ENCODE results near the gene SEMA5A.

SEMA5A gene

GRCh38 chr5:9351546-9351945 is 194.3 kb downstream of the SEMA5A start:
- no peak overlapping the region for H3K27ac Mint-ChIP-seq

GRCh38 chr5:9350301-9350797 is 195.5 kb downstream of the SEMA5A start:
- H3K27ac Mint-ChIP-seq, result no peak overlapping the region
- no peaks in the 10 kb centered on the region for H3K4me1 Mint-ChIP-seq (ENCODE audit: low read depth)
- H3K36me3 Mint-ChIP-seq (ENCODE audit: low read depth), result no peaks in the 10 kb centered on the region
- no peaks in the 10 kb centered on the region for H3K9me3 Mint-ChIP-seq
- H3K4me3 Mint-ChIP-seq, result no peak overlapping the region
- no peaks in the 10 kb centered on the region for H3K27me3 Mint-ChIP-seq (ENCODE audit: low read depth)

More at GRCh38 chr5:9351546-9351945, 194.3 kb downstream of the SEMA5A start:
- Mint-ChIP-seq H3K4me1 (ENCODE audit: low read depth) (no peaks in the 10 kb centered on the region), H3K36me3 (ENCODE audit: low read depth) (no peaks in the 10 kb centered on the region), H3K9me3 (no peaks in the 10 kb centered on the region), H3K4me3 (no peak overlapping the region), H3K27me3 (ENCODE audit: low read depth) (no peaks in the 10 kb centered on the region)

- Mint-ChIP-seq H3K36me3 (ENCODE audit: low read depth) (no peaks in the 10 kb centered on the region), H3K4me3 (no peak overlapping the region), H3K9me3 (no peaks in the 10 kb centered on the region), H3K4me1 (ENCODE audit: low read depth) (no peaks in the 10 kb centered on the region), H3K27ac (no peak overlapping the region), H3K27me3 (ENCODE audit: low read depth) (no peaks in the 10 kb centered on the region)
Observed at GRCh38 chr5:9348401-9348996, 197.4 kb downstream of the SEMA5A start.

- Mint-ChIP-seq H3K27ac (no peak overlapping the region), H3K4me1 (ENCODE audit: low read depth) (no peaks in the 10 kb centered on the region), H3K36me3 (ENCODE audit: low read depth) (no peaks in the 10 kb centered on the region), H3K27me3 (ENCODE audit: low read depth) (no peaks in the 10 kb centered on the region), H3K9me3 (no peaks in the 10 kb centered on the region), H3K4me3 (no peak overlapping the region)
Observed at GRCh38 chr5:9347541-9348295, 198.2 kb downstream of the SEMA5A start.

GRCh38 chr5:9347032-9347431 is 198.8 kb downstream of the SEMA5A start:
- H3K4me3 Mint-ChIP-seq, result no peak overlapping the region
- no peak overlapping the region for H3K27ac Mint-ChIP-seq
- no peaks in the 10 kb centered on the region for H3K9me3 Mint-ChIP-seq
- H3K4me1 Mint-ChIP-seq (ENCODE audit: low read depth), result no peaks in the 10 kb centered on the region
- no peaks in the 10 kb centered on the region for H3K27me3 Mint-ChIP-seq (ENCODE audit: low read depth)
- no peaks in the 10 kb centered on the region for H3K36me3 Mint-ChIP-seq (ENCODE audit: low read depth)

DNA sequence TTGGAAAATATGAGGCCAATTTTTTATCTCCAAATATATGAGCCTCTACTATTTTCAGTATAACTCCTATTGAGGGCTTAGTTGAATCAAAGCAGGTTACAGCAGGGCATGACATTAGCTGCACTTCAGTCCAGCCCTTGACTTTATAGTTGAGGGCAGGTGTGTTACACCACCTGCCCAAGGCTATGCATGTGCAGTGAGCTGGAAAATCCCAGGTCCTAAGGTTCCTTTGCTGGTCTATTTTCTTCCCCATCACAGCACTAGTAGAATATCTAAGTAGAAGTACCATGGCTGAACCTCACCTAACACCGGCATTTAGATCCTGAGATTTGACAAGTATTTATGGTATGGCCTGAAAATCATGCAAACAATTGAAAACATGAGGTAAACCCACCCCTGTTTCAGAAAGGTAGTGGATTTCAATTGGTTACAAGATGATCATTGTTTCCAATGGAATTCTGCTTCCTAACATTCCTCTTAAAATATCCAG is 201.1 kb downstream of the SEMA5A start:
- H3K27me3 Mint-ChIP-seq (ENCODE audit: low read depth), result no peaks in the 10 kb centered on the region
- H3K9me3 Mint-ChIP-seq, result peaks cover under 1% of the 10 kb centered on the region
- no peak overlapping the region for H3K27ac Mint-ChIP-seq

DNA sequence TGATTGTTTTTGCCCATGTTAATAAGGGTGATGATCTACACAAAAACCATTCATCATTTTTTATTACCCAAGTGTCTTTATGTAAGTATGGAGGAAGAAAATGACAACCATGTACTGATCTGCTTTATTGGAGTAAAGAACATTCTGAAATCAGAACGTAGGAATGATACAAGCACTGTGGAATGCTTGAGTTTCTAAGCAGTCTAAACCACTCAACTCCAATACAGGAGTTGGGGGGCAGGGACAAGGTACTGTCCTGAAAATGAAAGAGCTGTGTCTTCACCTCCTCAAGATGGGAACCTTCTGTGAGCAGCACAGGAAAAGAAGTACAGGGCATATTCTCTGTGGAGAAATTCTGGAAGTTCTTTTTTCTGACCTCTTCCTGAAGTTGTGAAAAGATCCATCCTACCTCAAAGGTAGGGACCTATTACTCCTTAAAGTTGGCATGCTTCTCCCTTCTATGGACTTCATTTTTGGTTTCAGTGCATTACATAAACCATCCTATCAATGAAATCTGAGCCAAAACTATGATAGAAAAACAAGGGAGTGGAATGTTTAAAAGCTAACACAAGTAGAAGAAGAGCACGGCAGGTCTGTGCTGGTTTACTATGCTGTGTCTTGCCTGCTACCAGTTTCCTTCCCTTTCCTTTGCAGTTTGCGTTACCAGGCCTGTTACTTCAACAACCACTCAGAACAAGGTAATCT is 202.6 kb downstream of the SEMA5A start:
- Mint-ChIP-seq H3K4me3 (no peak overlapping the region), H3K9me3 (peaks cover 14% of the 10 kb centered on the region), H3K27me3 (ENCODE audit: low read depth) (no peaks in the 10 kb centered on the region), H3K4me1 (ENCODE audit: low read depth) (no peaks in the 10 kb centered on the region), H3K36me3 (ENCODE audit: low read depth) (no peaks in the 10 kb centered on the region), H3K27ac (no peak overlapping the region)

More for the DNA sequence above, 201.1 kb downstream of the SEMA5A start:
- Mint-ChIP-seq H3K4me3 (no peak overlapping the region), H3K4me1 (ENCODE audit: low read depth) (no peaks in the 10 kb centered on the region), H3K36me3 (ENCODE audit: low read depth) (no peaks in the 10 kb centered on the region)

DNA sequence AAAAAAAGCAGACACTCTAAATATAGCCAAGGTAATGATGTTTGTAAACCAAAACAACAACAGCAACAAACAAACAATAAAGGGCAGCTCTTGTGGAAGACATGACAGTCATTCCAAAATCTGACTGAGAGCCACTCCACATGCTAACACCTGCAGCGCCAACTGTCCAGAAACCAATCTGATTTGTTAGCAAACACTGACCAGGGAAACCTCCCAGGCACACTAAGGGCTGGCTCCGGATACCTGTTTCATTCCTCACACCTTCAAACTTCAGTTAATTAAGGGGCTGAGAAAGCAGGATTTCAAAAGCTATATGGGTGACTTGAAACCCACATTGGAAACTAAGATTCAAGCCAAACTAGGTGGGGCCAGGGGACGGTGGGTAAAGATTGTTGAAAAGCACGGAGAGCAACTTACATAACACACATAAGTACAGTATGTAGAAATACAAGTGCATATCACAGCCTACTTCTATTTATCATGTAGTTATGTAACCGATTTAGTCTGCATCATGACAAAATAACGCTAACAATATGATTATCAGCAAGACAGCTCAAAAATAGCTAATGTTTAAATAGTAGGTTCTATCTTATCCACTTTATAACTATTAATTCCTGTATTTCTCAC is 203.6 kb downstream of the SEMA5A start:
- H3K4me1 Mint-ChIP-seq (ENCODE audit: low read depth), result no peaks in the 10 kb centered on the region
- H3K36me3 Mint-ChIP-seq (ENCODE audit: low read depth), result no peaks in the 10 kb centered on the region
- H3K4me3 Mint-ChIP-seq, result no peak overlapping the region
- H3K27ac Mint-ChIP-seq, result no peak overlapping the region
- peaks cover 18% of the 10 kb centered on the region for H3K9me3 Mint-ChIP-seq
- H3K27me3 Mint-ChIP-seq (ENCODE audit: low read depth), result no peaks in the 10 kb centered on the region

DNA sequence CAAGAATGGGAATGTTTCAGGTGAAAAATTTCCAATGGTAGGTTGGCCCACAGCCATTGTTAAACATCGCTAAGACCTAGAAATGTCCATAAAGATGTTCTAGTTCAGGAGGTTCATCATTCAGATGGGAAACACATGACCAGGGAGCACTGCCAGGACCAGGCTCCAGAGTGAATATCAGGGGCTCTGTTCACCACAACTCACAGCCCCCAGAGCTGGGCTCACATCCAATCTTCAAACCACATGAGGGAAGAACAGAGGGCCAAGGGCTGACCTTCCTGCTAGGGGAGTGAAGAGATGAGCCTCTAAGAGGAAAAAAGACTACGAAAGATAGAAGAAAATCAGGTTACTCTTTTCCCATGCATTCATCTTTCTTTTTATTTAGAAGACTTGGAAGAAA is 205.8 kb downstream of the SEMA5A start:
- Mint-ChIP-seq H3K27ac (no peak overlapping the region), H3K4me1 (ENCODE audit: low read depth) (no peaks in the 10 kb centered on the region), H3K9me3 (peaks cover 18% of the 10 kb centered on the region), H3K36me3 (ENCODE audit: low read depth) (no peaks in the 10 kb centered on the region), H3K4me3 (no peak overlapping the region), H3K27me3 (ENCODE audit: low read depth) (no peaks in the 10 kb centered on the region)

DNA sequence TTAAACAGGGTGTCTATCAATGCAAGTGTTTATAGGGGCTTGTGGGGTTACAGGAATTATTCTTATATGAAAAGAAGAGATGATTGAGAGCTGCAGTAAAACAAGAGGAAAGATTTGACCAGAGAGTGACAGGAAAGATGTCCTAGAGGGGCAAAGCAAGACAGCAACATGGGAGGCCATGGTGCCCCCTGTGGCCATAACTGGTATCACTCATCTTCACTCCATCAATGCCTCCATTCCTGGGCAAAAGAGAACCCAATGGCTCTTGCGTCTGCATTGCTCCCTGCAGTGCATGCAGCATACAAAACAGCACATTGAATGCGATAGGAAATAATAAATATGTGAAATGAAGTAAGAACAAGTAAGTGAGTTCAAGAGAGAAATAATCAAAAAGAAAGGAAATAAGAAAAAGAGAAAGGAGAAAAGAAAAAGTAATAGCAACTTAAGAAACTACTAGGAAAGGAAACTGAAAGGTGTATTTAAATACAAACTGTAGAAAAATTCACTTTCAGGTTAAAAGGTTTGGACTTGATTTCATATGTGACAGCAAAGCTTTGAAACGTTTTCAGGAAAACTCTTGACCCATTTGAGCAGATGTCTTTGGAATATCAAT is 206.6 kb downstream of the SEMA5A start:
- peaks cover 18% of the 10 kb centered on the region for H3K9me3 Mint-ChIP-seq
- H3K36me3 Mint-ChIP-seq (ENCODE audit: low read depth), result no peaks in the 10 kb centered on the region
- H3K4me1 Mint-ChIP-seq (ENCODE audit: low read depth), result no peaks in the 10 kb centered on the region
- no peak overlapping the region for H3K4me3 Mint-ChIP-seq
- no peak overlapping the region for H3K27ac Mint-ChIP-seq
- H3K27me3 Mint-ChIP-seq (ENCODE audit: low read depth), result no peaks in the 10 kb centered on the region

- Mint-ChIP-seq H3K4me3 (no peak overlapping the region), H3K36me3 (ENCODE audit: low read depth) (no peaks in the 10 kb centered on the region), H3K4me1 (ENCODE audit: low read depth) (no peaks in the 10 kb centered on the region), H3K27me3 (ENCODE audit: low read depth) (no peaks in the 10 kb centered on the region), H3K9me3 (peaks cover 18% of the 10 kb centered on the region), H3K27ac (no peak overlapping the region)
Observed at GRCh38 chr5:9338796-9339195, 207.1 kb downstream of the SEMA5A start.

GRCh38 chr5:9337928-9338595 is 207.8 kb downstream of the SEMA5A start:
- Mint-ChIP-seq H3K27ac (no peak overlapping the region), H3K36me3 (ENCODE audit: low read depth) (no peaks in the 10 kb centered on the region), H3K27me3 (ENCODE audit: low read depth) (no peaks in the 10 kb centered on the region), H3K4me3 (no peak overlapping the region), H3K9me3 (peaks cover 18% of the 10 kb centered on the region), H3K4me1 (ENCODE audit: low read depth) (no peaks in the 10 kb centered on the region)

DNA sequence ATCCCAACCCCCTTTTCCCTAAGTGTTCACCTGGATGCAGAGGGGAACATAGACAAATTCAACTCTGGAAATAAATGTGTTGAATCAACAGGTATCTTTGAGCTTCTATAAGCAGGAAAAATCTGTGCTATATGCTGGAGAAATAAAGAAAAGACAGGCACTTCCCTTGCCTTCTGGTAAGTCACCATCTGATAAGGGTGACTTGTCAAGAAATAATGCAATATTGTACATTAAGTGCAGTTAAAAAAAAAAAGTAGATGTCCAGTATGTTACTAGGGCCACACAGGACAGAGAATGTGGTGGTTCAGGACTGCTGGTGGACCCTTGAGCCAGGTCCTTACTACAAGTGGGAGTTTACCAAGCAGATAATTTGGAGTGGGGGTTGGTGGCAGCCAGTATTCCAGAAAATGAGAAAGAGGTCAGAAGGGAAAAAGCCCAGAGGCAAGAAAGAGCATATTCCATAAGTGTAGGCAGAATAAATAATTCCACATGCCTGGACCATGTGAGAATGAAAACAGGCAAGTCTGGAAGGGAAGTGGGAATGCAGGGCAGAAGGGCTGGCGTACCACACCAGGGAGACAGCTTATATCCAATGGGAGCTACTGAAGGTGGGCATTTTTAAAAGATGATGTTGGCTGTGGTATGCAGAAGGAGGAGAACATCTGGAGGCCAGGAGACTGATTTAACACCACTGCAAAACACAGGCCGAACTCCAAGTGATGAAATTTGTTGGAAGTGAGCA is 209.9 kb downstream of the SEMA5A start:
- H3K4me1 Mint-ChIP-seq (ENCODE audit: low read depth), result no peaks in the 10 kb centered on the region
- H3K27ac Mint-ChIP-seq, result no peak overlapping the region
- no peak overlapping the region for H3K4me3 Mint-ChIP-seq
- no peaks in the 10 kb centered on the region for H3K27me3 Mint-ChIP-seq (ENCODE audit: low read depth)
- peaks cover 18% of the 10 kb centered on the region for H3K9me3 Mint-ChIP-seq
- H3K36me3 Mint-ChIP-seq (ENCODE audit: low read depth), result no peaks in the 10 kb centered on the region
